GM18508 (cell line): ENCODE measurements around the gene RBMS3.
"Not testable (repeated sequence)": the region's sequence is repeated elsewhere in the genome, so short reads cannot be mapped to it uniquely, and the experiment has no call there.

Experiments
- ATAC-seq: cut with Tn5 transposase; IDR thresholded peaks from one replicate; pipeline ENCODE4 v1.9.1; 2021; ENCODE audit warnings: moderate number of reproducible peaks; ENCODE audit not compliant: insufficient read depth, unreplicated experiment

The RBMS3 gene

GRCh38 chr3:29307295-29307694, 26.4 kb downstream of the RBMS3 start:
- no peak for ATAC-seq

- no peak for ATAC-seq
These were observed 30.0 kb downstream of the RBMS3 start for GRCh38 chr3:29310865-29311264.

- ATAC-seq: no peak
These were observed 30.9 kb downstream of the RBMS3 start for GRCh38 chr3:29311795-29312194.

DNA sequence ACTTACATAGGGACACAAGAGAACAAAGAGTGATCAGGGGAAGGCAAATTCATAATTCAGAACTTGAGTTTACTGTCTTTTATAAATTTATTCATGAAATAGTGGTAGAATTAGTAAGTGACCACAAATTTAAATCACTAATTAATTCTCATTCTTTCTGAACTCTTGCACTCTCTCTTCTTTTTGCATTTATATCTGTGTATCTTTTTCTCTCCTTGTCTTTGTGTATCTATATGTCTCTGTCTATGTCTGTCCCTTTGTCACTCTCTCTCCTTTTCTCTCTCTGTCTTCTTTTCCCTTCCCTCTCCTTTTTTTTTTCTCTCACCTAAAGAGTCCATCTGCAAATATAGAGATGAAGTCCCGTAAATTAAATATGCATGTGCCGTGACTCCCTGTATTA, 31.5 kb downstream of the RBMS3 start:
- ATAC-seq: no peak

- ATAC-seq: no peak
These were observed 32.1 kb downstream of the RBMS3 start for GRCh38 chr3:29312960-29313452.

DNA sequence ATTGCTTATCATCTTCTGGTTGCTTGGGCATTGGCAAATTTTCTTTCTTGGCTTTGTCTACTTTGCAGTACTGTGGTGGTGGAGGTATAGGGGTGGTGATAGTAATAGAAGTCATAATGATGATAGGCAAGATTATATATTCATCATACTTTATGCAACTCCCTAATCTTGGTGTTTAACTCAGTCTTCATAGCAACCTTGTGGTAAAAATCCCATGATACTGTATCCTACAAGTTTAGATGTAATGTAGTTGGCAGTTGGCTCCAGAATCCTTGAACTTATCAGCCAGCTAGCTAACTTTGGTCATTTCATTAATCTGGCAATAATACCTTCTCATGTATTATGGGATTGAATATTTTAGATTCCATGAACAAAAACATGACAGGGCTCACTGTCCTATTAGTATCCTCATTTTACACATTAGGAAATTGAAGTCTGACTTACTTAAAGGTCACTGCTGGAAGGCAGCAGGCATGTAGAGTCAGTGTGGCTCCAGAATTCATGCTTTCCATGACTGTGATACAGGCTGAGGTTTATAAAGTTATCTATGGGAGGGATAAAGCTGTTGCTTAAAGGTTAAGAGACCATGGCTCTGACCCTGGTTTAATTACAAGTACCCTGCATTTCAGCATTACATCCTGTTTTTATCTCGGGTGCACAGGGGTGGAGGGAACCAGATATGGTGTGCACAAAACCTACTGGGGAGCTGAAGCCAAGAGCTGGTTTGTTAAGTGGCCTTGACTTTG, 33.3 kb downstream of the RBMS3 start:
- no peak for ATAC-seq

- no peak for ATAC-seq
These were observed 33.8 kb downstream of the RBMS3 start for GRCh38 chr3:29314727-29315088.

DNA sequence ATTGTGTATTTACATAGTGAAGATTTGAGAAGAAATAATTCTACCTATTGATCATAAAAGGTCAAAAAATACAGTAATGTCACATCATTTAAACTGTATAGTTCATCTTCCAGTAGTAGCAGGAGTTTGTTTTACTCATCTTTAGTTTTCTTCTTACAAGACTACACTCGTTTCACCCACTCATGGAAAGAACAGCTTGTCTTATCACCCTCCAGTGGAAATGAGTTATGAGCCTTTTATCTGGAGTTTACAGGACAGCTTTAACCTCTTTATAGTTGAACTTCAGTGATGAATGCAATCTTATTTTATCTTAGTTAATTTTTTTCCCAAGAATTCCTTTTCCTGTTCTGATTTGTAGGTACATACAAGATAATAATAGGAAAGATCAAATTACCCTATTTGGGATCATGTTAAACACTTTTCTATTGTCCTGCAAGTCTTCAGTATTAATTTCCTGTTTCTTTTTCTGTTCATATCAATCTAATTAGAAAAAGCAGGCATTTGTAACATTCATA, 36.8 kb downstream of the RBMS3 start:
- ATAC-seq: no peak

GRCh38 chr3:29318251-29318650, 37.4 kb downstream of the RBMS3 start:
- no peak for ATAC-seq

- ATAC-seq: peak; percentile 81
These were observed 38.4 kb downstream of the RBMS3 start for GRCh38 chr3:29319262-29319661.

GRCh38 chr3:29319798-29320197, 38.9 kb downstream of the RBMS3 start:
- ATAC-seq: no peak

- no peak for ATAC-seq
These were observed 41.7 kb downstream of the RBMS3 start for GRCh38 chr3:29322586-29322985.

DNA sequence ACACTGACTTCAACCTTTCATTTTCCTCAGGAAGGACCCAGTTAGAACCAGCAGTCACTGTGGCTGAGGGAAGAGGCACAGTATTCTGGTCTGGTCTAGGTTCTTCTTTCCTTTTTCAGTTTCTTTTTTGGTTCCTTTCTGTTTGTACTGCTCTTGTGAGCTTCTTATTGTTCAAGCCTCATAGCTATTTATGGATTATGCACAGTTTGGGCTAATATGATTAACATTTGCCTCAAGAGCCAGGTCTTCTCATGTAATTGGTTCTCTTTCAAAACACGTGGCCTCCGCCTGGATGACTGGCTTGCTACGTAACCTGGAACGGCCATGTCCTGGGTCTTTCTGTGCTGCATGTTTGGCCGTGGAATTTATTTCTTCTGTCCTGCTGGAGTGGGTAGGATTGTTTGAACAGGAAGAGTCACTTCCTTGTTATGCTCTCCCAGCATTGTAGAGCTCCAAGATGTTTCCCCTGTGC, 43.3 kb downstream of the RBMS3 start:
- ATAC-seq: peak; percentile 96

GRCh38 chr3:29326540-29326939, 45.7 kb downstream of the RBMS3 start:
- not testable (repeated sequence) for ATAC-seq

GRCh38 chr3:29329986-29330890, 49.4 kb downstream of the RBMS3 start:
- ATAC-seq: no peak

GRCh38 chr3:29331035-29331434, 50.2 kb downstream of the RBMS3 start:
- ATAC-seq: no peak

DNA sequence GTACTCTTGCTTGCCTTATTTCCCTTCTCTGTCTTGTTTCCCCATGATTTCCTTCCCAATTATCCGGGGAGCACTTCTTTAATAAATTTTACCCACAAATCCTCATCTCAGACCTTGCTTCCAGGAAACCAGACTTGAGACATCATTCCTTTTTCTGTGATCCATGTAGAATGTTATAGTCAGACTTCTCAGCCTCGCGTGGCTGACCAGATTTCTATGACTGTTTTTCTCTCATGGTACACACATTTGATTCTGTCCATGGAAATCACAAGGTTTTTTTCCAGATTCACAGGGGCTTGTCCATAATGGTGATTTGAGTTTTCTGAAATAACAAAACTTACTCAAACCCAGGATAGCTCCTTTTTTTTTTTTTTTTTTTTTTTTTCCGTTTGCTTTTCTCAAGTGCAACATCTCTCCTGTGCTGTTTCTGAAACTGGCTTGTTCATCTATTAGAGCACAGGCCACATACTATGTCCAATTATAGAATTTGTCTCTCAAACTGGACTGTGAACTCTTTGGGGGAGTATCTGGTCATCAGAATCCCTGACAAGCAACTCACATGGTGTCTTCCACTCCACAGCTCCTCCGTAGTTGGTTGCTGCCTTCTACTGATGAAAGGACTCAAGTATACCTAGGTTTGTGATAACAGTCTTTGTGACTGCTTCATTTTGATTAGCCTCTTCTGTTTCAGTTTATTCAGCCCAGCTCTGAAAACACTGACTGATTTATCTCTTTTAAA, 50.8 kb downstream of the RBMS3 start:
- ATAC-seq: no peak

DNA sequence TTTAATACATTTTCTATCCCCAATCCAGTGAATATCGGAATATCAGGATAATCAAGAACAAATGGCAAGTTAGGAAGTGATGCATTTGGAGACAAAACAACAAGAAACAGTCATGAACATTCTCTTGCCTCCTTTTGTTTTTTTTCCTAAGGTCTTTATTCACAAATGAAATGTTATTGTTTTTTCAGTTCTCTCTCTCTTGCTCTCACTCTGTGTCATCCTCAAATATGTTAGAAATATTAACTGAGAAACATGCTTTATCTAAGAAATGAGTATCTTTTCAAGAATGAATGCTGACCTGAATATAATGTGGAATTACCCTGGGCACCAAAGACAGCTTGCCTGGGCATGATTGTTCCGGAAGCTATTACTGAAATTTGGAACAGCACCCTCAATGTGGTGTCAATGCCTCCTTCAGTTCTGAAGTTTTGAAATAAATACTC, 51.3 kb downstream of the RBMS3 start:
- no peak for ATAC-seq

DNA sequence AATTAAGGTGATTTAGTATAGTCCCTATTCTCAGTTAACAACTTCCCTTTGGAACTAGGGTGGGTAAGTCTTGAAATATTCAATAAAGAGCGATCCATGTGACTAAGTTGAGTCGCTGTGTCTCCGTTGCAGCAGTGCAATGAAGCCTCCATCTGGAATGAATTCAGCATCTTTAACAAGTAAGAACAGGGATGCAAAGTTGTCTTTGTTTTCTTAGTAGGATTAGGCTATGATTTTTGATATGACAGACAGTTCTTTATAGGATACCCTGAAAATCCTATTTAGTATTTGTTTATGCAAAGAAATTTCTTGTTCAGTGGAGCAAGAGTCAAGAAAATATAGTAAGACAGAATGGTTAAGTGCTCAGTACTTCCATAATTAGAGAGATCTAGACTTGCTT, 52.7 kb downstream of the RBMS3 start:
- ATAC-seq: no peak

DNA sequence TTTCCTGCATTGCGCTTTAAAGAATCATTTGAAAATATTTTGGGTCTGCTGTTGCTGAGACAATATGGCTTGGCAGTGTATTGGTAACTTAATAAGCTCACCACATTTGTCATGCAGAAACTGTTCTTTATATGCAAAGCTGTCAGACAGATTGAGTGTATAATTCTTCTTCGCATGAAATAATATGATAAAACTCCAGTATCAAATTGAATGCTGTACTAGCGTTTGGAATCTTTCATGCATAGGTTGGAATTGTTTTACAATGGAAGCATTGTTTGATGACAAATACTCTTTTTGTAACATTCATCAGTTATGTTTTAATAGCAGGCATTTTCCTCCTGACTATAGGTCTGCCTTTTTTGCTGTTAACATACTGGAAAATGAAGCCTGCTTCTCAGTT, 53.8 kb downstream of the RBMS3 start:
- ATAC-seq: no peak
